Epithelial cell of proximal tubule (primary cell): ENCODE data around the gene CFAP141. TPM values are rescaled to one million over a fixed set of nuclear protein-coding genes. Genes with fewer than 3 reads are reported as not detected.

Source experiments
- DNase-seq: peaks from one replicate; pipeline ENCODE4 v3.0.0-alpha.2; 2011; ENCODE audit warnings: low read depth
- H3K4me3 ChIP-seq: 2 replicates; pipeline ENCODE4 v1.5.1; 2011; ENCODE audit warnings: low read depth, mild to moderate bottlenecking, low read length
- CTCF ChIP-seq: conservative IDR thresholded peaks from 2 replicates; pipeline ENCODE4 v1.5.1; 2012; ENCODE audit warnings: low read depth, mild to moderate bottlenecking, low read length
- total RNA-seq: library from RNA; depleted of rRNA; stranded (reverse); fragments of >200 nt; gene quantifications from 2 replicates; pipeline ENCODE4 v1.2.3, GENCODE V29; 2015

CFAP141 gene
- total RNA-seq, 1 donor from 2014 or later, result not detected

- no peak for TF ChIP-seq CTCF
- no peak for DNase-seq
- H3K4me3 ChIP-seq, result no peak overlapping the region
These were observed 34.3 kb downstream of the CFAP141 start for GRCh38 chr1:154171880-154172279.

DNA sequence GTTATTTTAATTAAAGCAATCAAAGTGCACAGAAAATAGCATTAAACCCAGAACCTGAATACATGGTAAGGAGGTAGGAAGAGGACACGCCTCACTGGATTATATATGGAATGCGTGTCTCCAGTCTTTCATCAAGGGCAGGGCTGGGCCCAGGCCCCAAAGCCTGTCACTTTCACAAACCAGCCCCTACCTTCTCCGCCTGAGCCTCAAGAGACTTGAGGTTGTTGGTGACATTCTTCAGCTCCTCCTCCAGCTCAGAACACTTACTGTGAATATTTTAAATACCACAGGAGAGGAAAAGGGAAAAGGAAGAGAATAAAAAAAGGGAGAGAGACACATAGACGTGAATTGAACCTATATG is 34.9 kb downstream of the CFAP141 start:
- no peak overlapping the region for H3K4me3 ChIP-seq
- DNase-seq, result no peak
- no peak for TF ChIP-seq CTCF

DNA sequence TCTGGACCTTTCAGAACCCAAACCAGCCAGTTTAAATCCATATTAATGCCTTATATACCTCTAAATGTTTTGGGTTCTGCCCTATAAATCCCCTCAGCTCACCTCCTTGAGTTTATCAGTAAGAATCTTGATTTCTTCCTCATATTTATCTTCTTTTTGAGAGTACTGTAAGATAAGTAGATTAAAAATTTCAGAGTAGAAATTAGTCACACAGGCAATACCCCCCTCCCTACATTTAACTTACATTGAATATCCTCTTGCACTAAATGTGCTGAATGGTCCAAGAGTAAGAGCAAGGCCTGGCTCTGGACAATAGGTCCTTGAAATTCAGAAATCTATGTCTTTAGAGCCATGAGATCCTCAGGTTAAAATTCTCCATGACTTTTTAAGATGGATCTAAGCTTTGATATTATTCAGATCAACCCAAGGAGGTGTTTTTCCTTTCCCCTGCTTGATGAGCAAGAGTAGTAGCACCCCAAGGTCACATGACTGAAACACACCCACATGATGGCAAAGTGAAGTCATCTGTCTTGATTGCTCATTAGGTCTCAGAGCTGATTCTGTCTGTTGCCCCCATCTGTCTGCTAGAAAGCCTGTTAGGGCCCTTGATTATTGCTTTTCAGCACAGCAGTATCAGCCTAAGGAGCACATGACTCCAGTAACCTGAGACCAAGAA is 35.4 kb downstream of the CFAP141 start:
- H3K4me3 ChIP-seq, result no peak overlapping the region
- no peak for TF ChIP-seq CTCF
- no peak for DNase-seq

DNA sequence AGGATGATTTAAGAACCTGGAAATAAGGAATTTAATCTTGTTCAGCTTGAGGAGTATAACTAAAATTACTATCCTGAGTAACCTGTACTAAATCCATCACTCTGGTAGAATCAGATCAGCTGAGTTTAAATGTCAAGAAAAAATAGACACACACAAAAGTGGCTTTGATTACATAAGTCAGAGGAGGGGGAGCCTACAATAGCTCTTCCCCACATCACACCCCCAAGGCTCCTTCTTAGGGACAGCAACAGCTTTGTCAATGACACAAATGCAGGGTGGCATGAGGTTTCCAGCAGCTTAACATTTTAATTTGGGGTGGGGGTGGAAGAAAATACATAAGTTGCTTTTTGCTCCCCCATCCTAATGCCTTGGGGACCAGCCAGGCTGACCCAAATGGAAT is 38.7 kb downstream of the CFAP141 start:
- no peak for DNase-seq
- TF ChIP-seq CTCF, result no peak
- no peak overlapping the region for H3K4me3 ChIP-seq

GRCh38 chr1:154166207-154166606 is 39.9 kb downstream of the CFAP141 start:
- no peak overlapping the region for H3K4me3 ChIP-seq
- TF ChIP-seq CTCF, result no peak
- DNase-seq, result no peak

DNA sequence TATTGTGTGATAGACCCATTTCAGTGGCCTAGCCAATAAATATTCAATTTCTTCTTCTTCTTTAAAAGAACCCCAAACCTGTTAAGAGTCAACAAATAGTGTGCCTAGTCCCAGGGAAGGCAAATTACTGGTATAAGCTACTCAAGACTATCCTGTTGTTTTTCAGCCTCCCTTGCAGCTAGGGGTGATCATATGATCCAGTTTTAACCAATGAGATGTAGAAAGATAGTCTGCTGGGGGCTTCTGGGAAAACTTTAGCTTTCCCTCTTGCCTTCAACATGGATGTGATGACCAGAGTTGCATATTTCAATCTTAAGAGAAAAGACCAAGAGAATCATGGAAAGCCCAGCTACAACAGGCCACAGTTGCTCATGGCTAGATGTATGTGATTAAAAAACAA is 46.6 kb downstream of the CFAP141 start:
- DNase-seq, result no peak
- no peak for TF ChIP-seq CTCF
- H3K4me3 ChIP-seq, result no peak overlapping the region

DNA sequence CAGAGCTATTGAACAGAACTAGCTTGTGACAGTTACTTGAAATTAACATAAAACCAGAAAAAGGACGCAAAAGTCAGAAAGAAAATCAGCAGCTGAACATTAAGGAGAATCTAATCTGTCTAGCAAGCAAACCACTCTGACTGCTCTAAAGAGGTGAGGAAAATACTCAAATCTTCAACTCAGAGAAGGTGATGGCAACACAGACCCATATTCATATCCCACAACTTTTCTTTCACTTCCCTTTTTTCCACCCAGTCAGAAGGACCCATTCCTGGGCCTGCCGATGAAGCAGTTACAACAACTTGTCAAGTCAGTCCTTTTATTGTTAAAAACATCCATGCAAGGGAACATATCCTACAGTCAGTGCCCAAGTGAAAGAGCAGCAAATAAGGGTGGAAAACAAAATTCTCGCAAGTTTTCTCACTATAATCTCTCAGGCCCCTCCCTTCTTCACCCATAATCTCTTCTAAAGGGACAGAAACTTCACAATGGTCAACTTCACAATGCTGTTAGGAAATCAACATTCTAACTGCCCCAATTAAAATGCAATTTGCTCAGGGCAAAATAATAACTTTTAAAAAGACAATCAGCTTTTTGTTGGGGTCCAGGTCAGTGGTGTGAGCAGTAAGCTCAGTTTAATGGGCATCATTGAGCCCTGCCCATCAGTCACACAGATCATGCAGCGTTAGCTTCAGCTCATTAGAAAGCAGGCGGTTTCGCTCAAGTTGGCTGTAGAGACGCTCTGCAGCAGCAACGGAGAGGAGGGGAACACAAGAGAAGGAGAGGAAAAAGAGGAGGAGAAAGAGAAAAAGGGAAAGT is 47.6 kb downstream of the CFAP141 start:
- H3K4me3 ChIP-seq, result no peak overlapping the region
- TF ChIP-seq CTCF, result no peak
- no peak for DNase-seq
